HepG2 (cell line): ENCODE data around the gene EVPLL. TPM values are rescaled to one million over a fixed set of nuclear protein-coding genes. Genes with fewer than 3 reads are reported as not detected.

Experiments
- ARNT ChIP-seq: fragments of 450-650 bp; IDR thresholded peaks from 2 replicates; pipeline ENCODE4 v1.6.1; 2017
- ATF7-NPFF ChIP-seq: sonication (generic); formaldehyde crosslinking; IDR thresholded peaks from 2 replicates; pipeline ENCODE4 v1.8.1; 2023; ENCODE audit warnings: mild to moderate bottlenecking, low read depth, missing genetic modification reagents, moderate library complexity
- CREB1 ChIP-seq, 2 experiments: fragments of 450-650 bp in 1 of 2; IDR thresholded peaks; 2 replicates each; pipeline ENCODE4 v1.6.1; 2016 to 2017; ENCODE audit warnings: control low read depth in 1 of 2, mild to moderate bottlenecking in 1 of 2, missing compliant biosample characterization in 1 of 2, missing genetic modification characterization in 1 of 2
- EHMT2 ChIP-seq: fragments of 200-600 bp; sonication (generic); IDR thresholded peaks from 2 replicates; pipeline ENCODE4 v1.7.0; 2017; ENCODE audit warnings: antibody characterized with exemption, low read depth, low read length, borderline replicate concordance
- GABPB1 ChIP-seq: IDR thresholded peaks from 2 replicates; pipeline ENCODE4 v1.6.1; 2016; ENCODE audit warnings: mild to moderate bottlenecking, missing genetic modification reagents, moderate library complexity, missing compliant biosample characterization
- HNF4A ChIP-seq: sonication (generic); formaldehyde crosslinking; IDR thresholded peaks from 2 replicates; pipeline ENCODE4 v1.4.0; 2020; ENCODE audit warnings: missing genetic modification reagents
- JDP2 ChIP-seq: sonication (generic); formaldehyde crosslinking; IDR thresholded peaks from 2 replicates; pipeline ENCODE4 v1.8.1; 2022; ENCODE audit warnings: missing genetic modification reagents, borderline replicate concordance
- KAT2B ChIP-seq: fragments of 150-350 bp; IDR thresholded peaks from 2 replicates; pipeline ENCODE4 v1.6.1; 2014; ENCODE audit warnings: low read depth, low read length, borderline replicate concordance
- SATB2 ChIP-seq: sonication (generic); formaldehyde crosslinking; IDR thresholded peaks from 2 replicates; pipeline ENCODE4 v1.5.0; 2020; ENCODE audit warnings: missing genetic modification reagents
- TAF15 ChIP-seq: fragments of 200-400 bp; formaldehyde crosslinking; IDR thresholded peaks from one replicate; pipeline ENCODE4 v1.6.1; 2018; ENCODE audit warnings: mild to moderate bottlenecking, low read depth, low read length; ENCODE audit not compliant: poor library complexity, severe bottlenecking
- ZBTB25 ChIP-seq: IDR thresholded peaks from 2 replicates; pipeline ENCODE4 v1.6.1; 2018; ENCODE audit warnings: missing genetic modification reagents
- ZNF10 ChIP-seq: sonication (generic); formaldehyde crosslinking; IDR thresholded peaks from 2 replicates; pipeline ENCODE4 v1.4.0; 2020; ENCODE audit warnings: mild to moderate bottlenecking, low read depth, missing genetic modification reagents, borderline replicate concordance
- ZNF232 ChIP-seq: sonication (generic); formaldehyde crosslinking; IDR thresholded peaks from 2 replicates; pipeline ENCODE4 v1.4.0; 2020; ENCODE audit warnings: missing genetic modification reagents, borderline replicate concordance
- ZNF256 ChIP-seq: sonication (generic); formaldehyde crosslinking; conservative IDR thresholded peaks from 2 replicates; pipeline ENCODE4 v1.4.0; 2020; ENCODE audit warnings: missing genetic modification reagents
- ZNF264 ChIP-seq: sonication (generic); formaldehyde crosslinking; IDR thresholded peaks from 2 replicates; pipeline ENCODE4 v1.4.0; 2020; ENCODE audit warnings: missing genetic modification reagents
- ZNF501 ChIP-seq: sonication (generic); formaldehyde crosslinking; IDR thresholded peaks from 2 replicates; pipeline ENCODE4 v1.5.1; 2020; ENCODE audit warnings: mild to moderate bottlenecking, moderate library complexity, missing genetic modification reagents
- ZNF558 ChIP-seq: sonication (generic); formaldehyde crosslinking; IDR thresholded peaks from 2 replicates; pipeline ENCODE4 v1.9.0; 2022; ENCODE audit warnings: mild to moderate bottlenecking, missing genetic modification reagents, borderline replicate concordance
- ZNF737 ChIP-seq: sonication (generic); formaldehyde crosslinking; IDR thresholded peaks from 2 replicates; pipeline ENCODE4 v1.5.0; 2020; ENCODE audit warnings: missing genetic modification reagents, mild to moderate bottlenecking, borderline replicate concordance
- polyA plus RNA-seq, 8 experiments: library from polyadenylated mRNA; depleted of rRNA in 3 of 8; stranded (reverse) in 7 of 8; unstranded in 1 of 8; fragments of >200 nt; fragmentation: Illumina TruSeq in 4 of 8; extraction: Trizol in 4 of 8; gene quantifications; 2 replicates each; pipeline versions ENCODE4 v1.2.1 to v1.2.3, GENCODE V29; 2011 to 2016; ENCODE audit warnings: low read depth in 4 of 8, missing spikeins in 1 of 8, mixed read lengths in 1 of 8; ENCODE audit not compliant: insufficient read depth in 1 of 8
- total RNA-seq, 5 experiments: library from RNA; depleted of rRNA; stranded (reverse); fragments of >200 nt; fragmentation: Illumina TruSeq; extraction: Trizol; gene quantifications; 2 replicates each; pipeline ENCODE4 v1.2.3, GENCODE V29; 2016; ENCODE audit warnings: low read depth in 1 of 5
- TF ChIP-seq, protein P1 (sequence below): sonication (generic); formaldehyde crosslinking; IDR thresholded peaks from 2 replicates; pipeline ENCODE4 v1.4.0; 2020; ENCODE audit warnings: missing genetic modification reagents
- TF ChIP-seq, protein P2 (sequence below): sonication (generic); formaldehyde crosslinking; IDR thresholded peaks from 2 replicates; pipeline ENCODE4 v1.5.0; 2020; ENCODE audit warnings: missing genetic modification reagents
- TF ChIP-seq, protein P3 (sequence below): sonication (generic); formaldehyde crosslinking; IDR thresholded peaks from 2 replicates; pipeline ENCODE4 v1.8.0; 2022; ENCODE audit warnings: mild to moderate bottlenecking, missing genetic modification reagents
- TF ChIP-seq, protein P4 (sequence below): sonication (generic); formaldehyde crosslinking; IDR thresholded peaks from 2 replicates; pipeline ENCODE4 v1.5.1; 2020; ENCODE audit warnings: mild to moderate bottlenecking, missing genetic modification reagents, moderate library complexity

EVPLL gene
- total and polyA plus RNA-seq, 2 of the 13 experiments (the other 11 are each of a cell fraction or from before 2014, with no cell fraction given): 0.07 TPM; not detected in 1

GRCh38 chr17:18363101-18364049 lies 14.2 kb upstream of the EVPLL start, which contains the start of gene SHMT1 (continued):
- TF ChIP-seq, protein P1, sequence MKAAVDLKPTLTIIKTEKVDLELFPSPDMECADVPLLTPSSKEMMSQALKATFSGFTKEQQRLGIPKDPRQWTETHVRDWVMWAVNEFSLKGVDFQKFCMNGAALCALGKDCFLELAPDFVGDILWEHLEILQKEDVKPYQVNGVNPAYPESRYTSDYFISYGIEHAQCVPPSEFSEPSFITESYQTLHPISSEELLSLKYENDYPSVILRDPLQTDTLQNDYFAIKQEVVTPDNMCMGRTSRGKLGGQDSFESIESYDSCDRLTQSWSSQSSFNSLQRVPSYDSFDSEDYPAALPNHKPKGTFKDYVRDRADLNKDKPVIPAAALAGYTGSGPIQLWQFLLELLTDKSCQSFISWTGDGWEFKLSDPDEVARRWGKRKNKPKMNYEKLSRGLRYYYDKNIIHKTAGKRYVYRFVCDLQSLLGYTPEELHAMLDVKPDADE (CRISPR knock-in tag): no peak
- TF ChIP-seq ATF7-NPFF (CRISPR knock-in tag) (peak; percentile 65; the same call in 1 of the 2 replicates), ZNF264 (CRISPR knock-in tag) (peak; percentile 77), ZNF501 (CRISPR knock-in tag) (peak; percentile 51), TAF15 (no peak), ZNF737 (no peak), HNF4A (CRISPR knock-in tag) (peak; percentile 50; the same call in 1 of the 2 replicates), JDP2 (CRISPR knock-in tag) (no peak), EHMT2 (no peak), KAT2B (no peak), GABPB1 (CRISPR knock-in tag) (peak; percentile 79; the same call in 1 of the 2 replicates), ARNT (no peak), CREB1 (IDR thresholded peaks at IDR 0.05) (no peak), CREB1 (CRISPR knock-in tag; IDR thresholded peaks at IDR 0.05) (no peak), ZNF232 (peak; percentile 70; the same call in 1 of the 2 replicates), SATB2 (CRISPR knock-in tag) (no peak), ZNF256 (CRISPR knock-in tag) (0 out of 2 replicates have a peak, but pooled peaks have one; percentile 20), ZBTB25 (CRISPR knock-in tag) (no peak), ZNF10 (CRISPR knock-in tag) (no peak), ZNF558 (CRISPR knock-in tag) (no peak)
- TF ChIP-seq, protein P2, sequence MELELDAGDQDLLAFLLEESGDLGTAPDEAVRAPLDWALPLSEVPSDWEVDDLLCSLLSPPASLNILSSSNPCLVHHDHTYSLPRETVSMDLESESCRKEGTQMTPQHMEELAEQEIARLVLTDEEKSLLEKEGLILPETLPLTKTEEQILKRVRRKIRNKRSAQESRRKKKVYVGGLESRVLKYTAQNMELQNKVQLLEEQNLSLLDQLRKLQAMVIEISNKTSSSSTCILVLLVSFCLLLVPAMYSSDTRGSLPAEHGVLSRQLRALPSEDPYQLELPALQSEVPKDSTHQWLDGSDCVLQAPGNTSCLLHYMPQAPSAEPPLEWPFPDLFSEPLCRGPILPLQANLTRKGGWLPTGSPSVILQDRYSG (CRISPR knock-in tag): 0 out of 2 replicates have a peak, but pooled peaks have one; percentile 72
- TF ChIP-seq, protein P3, sequence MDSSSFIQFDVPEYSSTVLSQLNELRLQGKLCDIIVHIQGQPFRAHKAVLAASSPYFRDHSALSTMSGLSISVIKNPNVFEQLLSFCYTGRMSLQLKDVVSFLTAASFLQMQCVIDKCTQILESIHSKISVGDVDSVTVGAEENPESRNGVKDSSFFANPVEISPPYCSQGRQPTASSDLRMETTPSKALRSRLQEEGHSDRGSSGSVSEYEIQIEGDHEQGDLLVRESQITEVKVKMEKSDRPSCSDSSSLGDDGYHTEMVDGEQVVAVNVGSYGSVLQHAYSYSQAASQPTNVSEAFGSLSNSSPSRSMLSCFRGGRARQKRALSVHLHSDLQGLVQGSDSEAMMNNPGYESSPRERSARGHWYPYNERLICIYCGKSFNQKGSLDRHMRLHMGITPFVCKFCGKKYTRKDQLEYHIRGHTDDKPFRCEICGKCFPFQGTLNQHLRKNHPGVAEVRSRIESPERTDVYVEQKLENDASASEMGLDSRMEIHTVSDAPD: no peak
- TF ChIP-seq, protein P4, sequence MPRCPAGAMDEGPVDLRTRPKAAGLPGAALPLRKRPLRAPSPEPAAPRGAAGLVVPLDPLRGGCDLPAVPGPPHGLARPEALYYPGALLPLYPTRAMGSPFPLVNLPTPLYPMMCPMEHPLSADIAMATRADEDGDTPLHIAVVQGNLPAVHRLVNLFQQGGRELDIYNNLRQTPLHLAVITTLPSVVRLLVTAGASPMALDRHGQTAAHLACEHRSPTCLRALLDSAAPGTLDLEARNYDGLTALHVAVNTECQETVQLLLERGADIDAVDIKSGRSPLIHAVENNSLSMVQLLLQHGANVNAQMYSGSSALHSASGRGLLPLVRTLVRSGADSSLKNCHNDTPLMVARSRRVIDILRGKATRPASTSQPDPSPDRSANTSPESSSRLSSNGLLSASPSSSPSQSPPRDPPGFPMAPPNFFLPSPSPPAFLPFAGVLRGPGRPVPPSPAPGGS (CRISPR knock-in tag): no peak; the same call in 1 of the 2 replicates
